GM23338 (cell line): ENCODE results near the gene ZNF185. TPM values are rescaled to one million over a fixed set of nuclear protein-coding genes. Genes with fewer than 3 reads are reported as not detected.

ENCODE experiments used
- ATAC-seq: fragments of 200-7000 bp; cut with Tn5 transposase; 3 replicates; pipeline ENCODE4 v1.9.1; 2020
- DNase-seq: peaks from one replicate; pipeline ENCODE4 v3.0.0-alpha.2; 2015; ENCODE audit warnings: low spot score
- H2AFZ ChIP-seq: fragments of 200-600 bp; sonication (generic); 2 replicates; pipeline ENCODE4 v1.8.0; 2016; ENCODE audit warnings: antibody characterized with exemption, mild to moderate bottlenecking, moderate library complexity
- H3F3A ChIP-seq: fragments of 200-600 bp; sonication (generic); replicated peaks from 2 replicates; pipeline ENCODE4 v1.8.0; 2017; ENCODE audit warnings: antibody characterized with exemption, mixed run types, low read depth
- H3K27ac ChIP-seq: fragments of 200-600 bp; sonication (generic); 2 replicates; pipeline ENCODE4 v1.6.1; 2016; ENCODE audit warnings: low read depth
- H3K27me3 ChIP-seq: fragments of 200-600 bp; sonication (generic); 2 replicates; pipeline ENCODE4 v1.8.0; 2016; ENCODE audit warnings: mild to moderate bottlenecking, mixed run types, moderate library complexity; ENCODE audit not compliant: insufficient read depth
- H3K36me3 ChIP-seq: fragments of 200-600 bp; sonication (generic); 2 replicates; pipeline ENCODE4 v1.8.0; 2016; ENCODE audit warnings: mild to moderate bottlenecking; ENCODE audit not compliant: insufficient read depth
- H3K4me1 ChIP-seq: fragments of 200-600 bp; sonication (generic); 2 replicates; pipeline ENCODE4 v1.8.0; 2016; ENCODE audit warnings: mild to moderate bottlenecking, moderate library complexity; ENCODE audit not compliant: insufficient read depth
- H3K4me2 ChIP-seq: fragments of 200-600 bp; sonication (generic); 2 replicates; pipeline ENCODE4 v1.7.1; 2017; ENCODE audit warnings: mixed run types
- H3K4me3 ChIP-seq: fragments of 200-600 bp; sonication (generic); 2 replicates; pipeline ENCODE4 v1.6.1; 2016; ENCODE audit warnings: mixed run types
- H3K79me2 ChIP-seq: fragments of 200-600 bp; sonication (generic); replicated peaks from 2 replicates; pipeline ENCODE4 v1.8.0; 2017; ENCODE audit warnings: mild to moderate bottlenecking; ENCODE audit not compliant: insufficient read depth
- H3K9me2 ChIP-seq: fragments of 200-600 bp; sonication (generic); 2 replicates; pipeline ENCODE4 v1.8.0; 2017; ENCODE audit not compliant: insufficient read depth
- H4K20me1 ChIP-seq: fragments of 200-600 bp; sonication (generic); replicated peaks from 2 replicates; pipeline ENCODE4 v1.8.0; 2017; ENCODE audit warnings: mild to moderate bottlenecking; ENCODE audit not compliant: insufficient read depth
- H3K27ac Mint-ChIP-seq: 2 replicates; pipeline ENCODE4 v1.8.0; 2020; ENCODE audit warnings: inconsistent platforms, mild to moderate bottlenecking, moderate library complexity, mixed read lengths
- H3K27me3 Mint-ChIP-seq: 3 replicates; pipeline ENCODE4 v1.8.0; 2022; ENCODE audit warnings: low read depth, mild to moderate bottlenecking, moderate library complexity, mixed read lengths, inconsistent platforms; ENCODE audit not compliant: insufficient read depth, poor library complexity
- H3K36me3 Mint-ChIP-seq: 3 replicates; pipeline ENCODE4 v1.8.0; 2021; ENCODE audit warnings: low read depth, mild to moderate bottlenecking, inconsistent platforms, moderate library complexity, mixed read lengths
- H3K4me1 Mint-ChIP-seq: 3 replicates; pipeline ENCODE4 v1.8.0; 2020; ENCODE audit warnings: mild to moderate bottlenecking, inconsistent platforms, mixed read lengths
- H3K4me3 Mint-ChIP-seq: 3 replicates; pipeline ENCODE4 v1.8.0; 2021; ENCODE audit warnings: moderate library complexity, mild to moderate bottlenecking, inconsistent platforms, mixed read lengths
- H3K9me3 Mint-ChIP-seq: 3 replicates; pipeline ENCODE4 v1.8.0; 2020; ENCODE audit warnings: moderate library complexity, mild to moderate bottlenecking, inconsistent platforms, mixed read lengths
- CREB1 ChIP-seq: fragments of 250-450 bp; sonication (Bioruptor Pico); IDR thresholded peaks from 2 replicates; pipeline ENCODE4 v1.5.0; 2020; ENCODE audit warnings: low read depth, mild to moderate bottlenecking, moderate library complexity
- EZH2 ChIP-seq: fragments of 200-600 bp; sonication (generic); IDR thresholded peaks from one replicate; pipeline ENCODE4 v1.8.0; 2017; ENCODE audit warnings: antibody characterized with exemption, mild to moderate bottlenecking, low read depth; ENCODE audit not compliant: unreplicated experiment
- EZH2phosphoT487 ChIP-seq: fragments of 200-600 bp; sonication (generic); IDR thresholded peaks from one replicate; pipeline ENCODE4 v1.8.1; 2018; ENCODE audit warnings: antibody characterized with exemption; ENCODE audit not compliant: unreplicated experiment
- JUNB ChIP-seq: IDR thresholded peaks from one replicate; pipeline ENCODE4 v1.6.1; 2016; ENCODE audit warnings: antibody characterized with exemption; ENCODE audit not compliant: unreplicated experiment
- NANOG ChIP-seq: IDR thresholded peaks from 2 replicates; pipeline ENCODE4 v1.6.1; 2016; ENCODE audit warnings: antibody characterized with exemption, borderline replicate concordance
- POLR2AphosphoS5 ChIP-seq: IDR thresholded peaks from 2 replicates; pipeline ENCODE4 v1.6.1; 2016; ENCODE audit warnings: antibody characterized with exemption, low read depth
- REST ChIP-seq: IDR thresholded peaks from one replicate; pipeline ENCODE4 v1.6.1; 2018; ENCODE audit warnings: antibody characterized with exemption; ENCODE audit not compliant: unreplicated experiment
- STAT1 ChIP-seq: IDR thresholded peaks from one replicate; pipeline ENCODE4 v1.6.1; 2016; ENCODE audit warnings: antibody characterized with exemption; ENCODE audit not compliant: unreplicated experiment
- ZNF114 ChIP-seq: fragments of 250-450 bp; sonication (Bioruptor Pico); IDR thresholded peaks from 2 replicates; pipeline ENCODE4 v1.5.0; 2020; ENCODE audit warnings: mild to moderate bottlenecking, moderate library complexity
- ZNF331 ChIP-seq: fragments of 250-450 bp; sonication (Bioruptor Pico); IDR thresholded peaks from 2 replicates; pipeline ENCODE4 v1.5.0; 2020; ENCODE audit warnings: low read depth, mild to moderate bottlenecking, moderate library complexity
- polyA plus RNA-seq: library from polyadenylated mRNA; unstranded; fragments of >200 nt; fragmentation: Nextera tagmentation; extraction: Ambion mirVana; gene quantifications from 2 replicates; pipeline ENCODE4 v1.2.1, GENCODE V29; 2016
- total RNA-seq: library from RNA; depleted of rRNA; stranded (reverse); fragments of >200 nt; shearing (Covaris generic); gene quantifications from 2 replicates; pipeline ENCODE4 v1.2.3, GENCODE V29; 2014
- TF ChIP-seq, protein P1 (sequence below): IDR thresholded peaks from 2 replicates; pipeline ENCODE4 v1.6.1; 2016; ENCODE audit warnings: antibody characterized with exemption
- TF ChIP-seq, protein P2 (sequence below), 2 experiments: fragments of 200-600 bp in 1 of 2; sonication (generic) in 1 of 2; conservative IDR thresholded peaks; 2 replicates each; pipeline versions ENCODE4 v1.5.1 to v1.6.1; 2016 to 2017; ENCODE audit warnings: antibody characterized with exemption in 2 of 2, low read depth in 2 of 2, mild to moderate bottlenecking in 2 of 2, moderate library complexity in 1 of 2

The ZNF185 gene
- total and polyA plus RNA-seq, 2 experiments from 2014 or later: 2.9 to 7.8 TPM

DNA sequence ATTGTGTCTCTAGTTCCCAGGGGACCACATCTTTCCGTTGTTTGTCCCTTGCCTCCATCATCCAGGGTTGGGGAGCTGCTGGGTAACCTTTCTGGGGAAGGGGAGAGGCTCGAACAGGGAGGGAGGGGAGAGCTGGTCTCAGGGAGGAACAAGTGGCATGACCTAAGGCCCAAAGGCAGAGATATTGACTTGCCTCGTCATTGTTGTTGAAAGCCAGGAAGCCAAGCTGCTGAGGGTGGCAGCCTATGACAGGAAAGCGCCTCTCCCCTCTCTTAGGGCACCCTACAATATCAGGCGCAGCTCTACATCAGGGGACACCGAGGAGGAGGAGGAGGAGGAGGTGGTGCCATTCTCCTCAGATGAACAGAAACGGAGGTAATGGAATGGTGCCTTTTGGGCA is 20.8 kb downstream of the ZNF185 start:
- DNase-seq: no peak
- H3K4me1 Mint-ChIP-seq: peaks cover 9% of the 10 kb centered on the region; the same call in 2 of the 3 replicates
- H3K27ac Mint-ChIP-seq: no peak overlapping the region
- Histone ChIP-seq H2AFZ (no peak overlapping the region), H3K27me3 (no peaks in the 10 kb centered on the region), H3K4me3 (no peak overlapping the region), H3K36me3 (no peaks in the 10 kb centered on the region), H3K4me1 (no peaks in the 10 kb centered on the region), H4K20me1 (no peaks in the 10 kb centered on the region), H3K4me2 (no peak overlapping the region), H3K9me2 (no peaks in the 10 kb centered on the region), H3K79me2 (no peaks in the 10 kb centered on the region), H3F3A (no peaks in the 10 kb centered on the region), H3K27ac (no peak overlapping the region)
- TF ChIP-seq, protein P1, sequence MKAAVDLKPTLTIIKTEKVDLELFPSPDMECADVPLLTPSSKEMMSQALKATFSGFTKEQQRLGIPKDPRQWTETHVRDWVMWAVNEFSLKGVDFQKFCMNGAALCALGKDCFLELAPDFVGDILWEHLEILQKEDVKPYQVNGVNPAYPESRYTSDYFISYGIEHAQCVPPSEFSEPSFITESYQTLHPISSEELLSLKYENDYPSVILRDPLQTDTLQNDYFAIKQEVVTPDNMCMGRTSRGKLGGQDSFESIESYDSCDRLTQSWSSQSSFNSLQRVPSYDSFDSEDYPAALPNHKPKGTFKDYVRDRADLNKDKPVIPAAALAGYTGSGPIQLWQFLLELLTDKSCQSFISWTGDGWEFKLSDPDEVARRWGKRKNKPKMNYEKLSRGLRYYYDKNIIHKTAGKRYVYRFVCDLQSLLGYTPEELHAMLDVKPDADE: no peak
- TF ChIP-seq ZNF114 (CRISPR knock-in tag) (no peak), REST (no peak), POLR2AphosphoS5 (no peak), NANOG (no peak)
- peaks cover 5% of the 10 kb centered on the region for H3K27me3 Mint-ChIP-seq
- H3K9me3 Mint-ChIP-seq: no peaks in the 10 kb centered on the region
- ATAC-seq: no peak
- H3K4me3 Mint-ChIP-seq: no peak overlapping the region
- H3K36me3 Mint-ChIP-seq: no peaks in the 10 kb centered on the region; the same call in 2 of the 3 replicates

GRCh38 chrX:152923599-152923998 is 25.7 kb downstream of the ZNF185 start:
- H2AFZ ChIP-seq: no peak overlapping the region
- no peaks in the 10 kb centered on the region for H3K4me1 ChIP-seq
- H3K27ac ChIP-seq: no peak overlapping the region
- H4K20me1 ChIP-seq: no peaks in the 10 kb centered on the region
- DNase-seq (no peak), ATAC-seq (no peak)
- no peak overlapping the region for H3K4me2 ChIP-seq
- H3K27ac Mint-ChIP-seq: no peak overlapping the region
- H3K27me3 Mint-ChIP-seq: peaks cover 6% of the 10 kb centered on the region
- TF ChIP-seq ZNF114 (CRISPR knock-in tag) (no peak), EZH2phosphoT487 (no peak), NANOG (no peak), STAT1 (no peak), REST (no peak), POLR2AphosphoS5 (no peak), JUNB (no peak), CREB1 (CRISPR knock-in tag) (no peak), EZH2 (no peak), ZNF331 (no peak)
- TF ChIP-seq, protein P2, sequence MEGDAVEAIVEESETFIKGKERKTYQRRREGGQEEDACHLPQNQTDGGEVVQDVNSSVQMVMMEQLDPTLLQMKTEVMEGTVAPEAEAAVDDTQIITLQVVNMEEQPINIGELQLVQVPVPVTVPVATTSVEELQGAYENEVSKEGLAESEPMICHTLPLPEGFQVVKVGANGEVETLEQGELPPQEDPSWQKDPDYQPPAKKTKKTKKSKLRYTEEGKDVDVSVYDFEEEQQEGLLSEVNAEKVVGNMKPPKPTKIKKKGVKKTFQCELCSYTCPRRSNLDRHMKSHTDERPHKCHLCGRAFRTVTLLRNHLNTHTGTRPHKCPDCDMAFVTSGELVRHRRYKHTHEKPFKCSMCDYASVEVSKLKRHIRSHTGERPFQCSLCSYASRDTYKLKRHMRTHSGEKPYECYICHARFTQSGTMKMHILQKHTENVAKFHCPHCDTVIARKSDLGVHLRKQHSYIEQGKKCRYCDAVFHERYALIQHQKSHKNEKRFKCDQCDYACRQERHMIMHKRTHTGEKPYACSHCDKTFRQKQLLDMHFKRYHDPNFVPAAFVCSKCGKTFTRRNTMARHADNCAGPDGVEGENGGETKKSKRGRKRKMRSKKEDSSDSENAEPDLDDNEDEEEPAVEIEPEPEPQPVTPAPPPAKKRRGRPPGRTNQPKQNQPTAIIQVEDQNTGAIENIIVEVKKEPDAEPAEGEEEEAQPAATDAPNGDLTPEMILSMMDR (conservative IDR thresholded peaks at IDR 0.05; ENCODE audit: low read depth in 2 of 2): no peak
- TF ChIP-seq, protein P1: no peak
- no peaks in the 10 kb centered on the region for H3F3A ChIP-seq
- H3K27me3 ChIP-seq: no peaks in the 10 kb centered on the region
- no peaks in the 10 kb centered on the region for H3K9me3 Mint-ChIP-seq
- H3K4me1 Mint-ChIP-seq: peaks cover 5% of the 10 kb centered on the region; the same call in 2 of the 3 replicates
- H3K4me3 ChIP-seq: no peak overlapping the region
- no peaks in the 10 kb centered on the region for H3K79me2 ChIP-seq
- H3K36me3 ChIP-seq: no peaks in the 10 kb centered on the region
- no peak overlapping the region for H3K4me3 Mint-ChIP-seq
- no peaks in the 10 kb centered on the region; the same call in 2 of the 3 replicates for H3K36me3 Mint-ChIP-seq
- H3K9me2 ChIP-seq: no peaks in the 10 kb centered on the region
